ENCODE measurements around the gene NEK8. TPM values are rescaled to one million over a fixed set of nuclear protein-coding genes. Genes with fewer than 3 reads are reported as not detected.

Gene NEK8
- total RNA-seq, 1 donor from 2014 or later, result 5.5 TPM

GRCh38 chr17:28755486-28755885 is 26.9 kb downstream of the NEK8 start:
- Mint-ChIP-seq H3K27me3 (ENCODE audit: low read depth) (no peaks in the 10 kb centered on the region), H3K27ac (ENCODE audit: unreplicated experiment) (no peak overlapping the region), H3K36me3 (ENCODE audit: low read depth) (peaks cover 14% of the 10 kb centered on the region), H3K9me3 (ENCODE audit: low read depth) (no peaks in the 10 kb centered on the region), H3K4me3 (ENCODE audit: unreplicated experiment) (no peak overlapping the region), H3K4me1 (ENCODE audit: low read depth) (peaks cover 6% of the 10 kb centered on the region)
- DNase-seq (ENCODE audit: low spot score), result no peak
- no peak for TF ChIP-seq CTCF (IDR thresholded peaks at IDR 0.05)

- Mint-ChIP-seq H3K4me1 (ENCODE audit: low read depth) (peaks cover 13% of the 10 kb centered on the region), H3K27ac (ENCODE audit: unreplicated experiment) (peak overlapping the region; percentile 59), H3K4me3 (ENCODE audit: unreplicated experiment) (no peak overlapping the region), H3K9me3 (ENCODE audit: low read depth) (no peaks in the 10 kb centered on the region), H3K27me3 (ENCODE audit: low read depth) (no peaks in the 10 kb centered on the region), H3K36me3 (ENCODE audit: low read depth) (peaks cover 14% of the 10 kb centered on the region)
- TF ChIP-seq CTCF (IDR thresholded peaks at IDR 0.05), result no peak
- no peak for DNase-seq (ENCODE audit: low spot score)
These were observed 27.6 kb downstream of the NEK8 start for GRCh38 chr17:28756049-28756804.

GRCh38 chr17:28758411-28759121 is 30.0 kb downstream of the NEK8 start:
- no peaks in the 10 kb centered on the region for H3K27me3 Mint-ChIP-seq (ENCODE audit: low read depth)
- H3K9me3 Mint-ChIP-seq (ENCODE audit: low read depth), result no peaks in the 10 kb centered on the region
- H3K4me3 Mint-ChIP-seq (ENCODE audit: unreplicated experiment), result no peak overlapping the region
- DNase-seq (ENCODE audit: low spot score), result no peak
- peaks cover 15% of the 10 kb centered on the region for H3K4me1 Mint-ChIP-seq (ENCODE audit: low read depth)
- peaks cover 14% of the 10 kb centered on the region for H3K36me3 Mint-ChIP-seq (ENCODE audit: low read depth)
- TF ChIP-seq CTCF (IDR thresholded peaks at IDR 0.05), result no peak
- H3K27ac Mint-ChIP-seq (ENCODE audit: unreplicated experiment), result no peak overlapping the region

GRCh38 chr17:28759256-28759865 is 30.8 kb downstream of the NEK8 start:
- no peak for DNase-seq (ENCODE audit: low spot score)
- TF ChIP-seq CTCF (IDR thresholded peaks at IDR 0.05), result no peak
- Mint-ChIP-seq H3K27me3 (ENCODE audit: low read depth) (no peaks in the 10 kb centered on the region), H3K27ac (ENCODE audit: unreplicated experiment) (no peak overlapping the region), H3K9me3 (ENCODE audit: low read depth) (no peaks in the 10 kb centered on the region), H3K4me3 (ENCODE audit: unreplicated experiment) (no peak overlapping the region), H3K36me3 (ENCODE audit: low read depth) (peaks cover 16% of the 10 kb centered on the region), H3K4me1 (ENCODE audit: low read depth) (peaks cover 17% of the 10 kb centered on the region)

Measured in chondrocyte (in vitro differentiated cells).